SH-SY5Y (cell line): ENCODE data around the gene SLC24A3.

Experiments
- GATA2 ChIP-seq: IDR thresholded peaks from 2 replicates; pipeline ENCODE4 v1.6.1; 2011; ENCODE audit warnings: mild to moderate bottlenecking, low read depth, low read length
- GATA3 ChIP-seq: IDR thresholded peaks from 2 replicates; pipeline ENCODE4 v1.6.1; 2011; ENCODE audit warnings: low read depth, mild to moderate bottlenecking, low read length, moderate library complexity

DNA sequence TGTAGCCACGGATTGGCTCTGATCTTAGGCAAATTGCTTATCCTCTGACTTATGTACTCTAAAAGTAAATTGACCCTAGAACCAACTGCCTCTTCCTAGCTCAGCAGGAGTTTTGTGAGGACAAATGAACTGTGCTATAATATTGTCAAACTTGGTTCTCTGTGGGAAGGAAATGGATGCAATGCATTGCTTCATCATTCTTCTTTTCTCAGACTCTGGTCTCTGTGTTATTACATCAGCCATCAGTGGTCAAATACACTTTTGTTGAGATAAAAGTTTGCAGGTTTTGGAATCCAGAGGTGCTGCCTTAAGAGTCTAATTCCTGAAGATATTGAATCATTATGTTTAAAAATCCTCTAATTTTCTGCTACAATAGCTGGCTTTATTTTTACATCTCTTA, 64.9 kb downstream of the SLC24A3 start:
- TF ChIP-seq GATA2: no peak
- no peak for TF ChIP-seq GATA3
